Frontal cortex (tissue), 4 donors: ENCODE results near the gene TLK1. TPM values are rescaled to one million over a fixed set of nuclear protein-coding genes. Genes with fewer than 3 reads are reported as not detected.
"Not testable (repeated sequence)": the region's sequence is repeated elsewhere in the genome, so short reads cannot be mapped to it uniquely, and the experiment has no call there.

ENCODE experiments used
- DNase-seq, 2 donors: peaks; one replicate each; pipeline ENCODE4 v3.0.0; 2012; ENCODE audit warnings: low spot score in 2 of 2
- FAIRE-seq: peaks from 2 replicates; lab custom pipeline; 2012; peaks lifted over from hg19 to GRCh38; lab: Jason Lieb, UNC
- total RNA-seq: library from RNA; depleted of rRNA; stranded (reverse); fragments of >200 nt; gene quantifications from one replicate; pipeline ENCODE4 v1.2.3, GENCODE V29; 2014
- donor health status: control.
- donor health status: control.
- donor health status: control.

Gene TLK1
- total RNA-seq, 1 donor from 2014 or later: 13.5 TPM

DNA sequence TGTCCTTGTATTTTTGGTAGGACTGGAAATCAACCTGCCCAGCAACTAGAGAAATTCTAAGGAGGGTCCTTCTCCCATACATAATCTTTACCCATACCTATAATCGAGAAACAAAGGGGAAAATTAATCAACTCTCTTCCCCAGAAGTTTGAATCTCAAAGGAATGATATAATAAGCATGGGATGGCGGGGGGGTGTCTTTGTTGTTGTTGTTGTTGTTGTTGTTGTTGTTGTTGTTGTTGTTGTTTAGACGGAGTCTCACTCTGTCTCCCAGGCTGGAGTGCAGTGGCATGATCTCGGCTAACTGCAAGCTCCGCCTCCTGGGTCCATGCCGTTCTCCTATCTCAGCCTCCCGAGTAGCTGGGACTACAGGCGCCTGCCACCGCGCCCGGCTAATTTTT lies 69.2 kb downstream of the TLK1 start:
- FAIRE-seq, DNase-seq: not testable (repeated sequence)

DNA sequence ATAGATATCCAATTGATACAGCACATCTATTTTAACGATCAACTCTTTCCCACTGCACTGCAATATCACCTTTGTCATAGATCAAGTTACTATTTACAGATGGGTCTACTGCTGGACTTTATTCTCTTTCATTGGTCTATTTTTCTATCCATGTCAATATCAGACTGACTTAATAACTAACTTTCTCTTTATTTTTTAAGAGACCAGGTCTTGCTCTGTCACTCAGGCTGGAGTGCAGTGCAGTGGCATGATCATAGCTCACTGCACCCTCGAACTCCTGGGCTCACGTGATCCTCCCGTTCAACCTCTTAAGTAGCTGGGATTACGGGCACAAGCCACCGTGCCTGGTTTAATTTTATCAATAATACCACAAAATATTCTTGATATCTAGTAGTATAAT lies 71.2 kb downstream of the TLK1 start:
- no peak for FAIRE-seq
- no peak for DNase-seq

DNA sequence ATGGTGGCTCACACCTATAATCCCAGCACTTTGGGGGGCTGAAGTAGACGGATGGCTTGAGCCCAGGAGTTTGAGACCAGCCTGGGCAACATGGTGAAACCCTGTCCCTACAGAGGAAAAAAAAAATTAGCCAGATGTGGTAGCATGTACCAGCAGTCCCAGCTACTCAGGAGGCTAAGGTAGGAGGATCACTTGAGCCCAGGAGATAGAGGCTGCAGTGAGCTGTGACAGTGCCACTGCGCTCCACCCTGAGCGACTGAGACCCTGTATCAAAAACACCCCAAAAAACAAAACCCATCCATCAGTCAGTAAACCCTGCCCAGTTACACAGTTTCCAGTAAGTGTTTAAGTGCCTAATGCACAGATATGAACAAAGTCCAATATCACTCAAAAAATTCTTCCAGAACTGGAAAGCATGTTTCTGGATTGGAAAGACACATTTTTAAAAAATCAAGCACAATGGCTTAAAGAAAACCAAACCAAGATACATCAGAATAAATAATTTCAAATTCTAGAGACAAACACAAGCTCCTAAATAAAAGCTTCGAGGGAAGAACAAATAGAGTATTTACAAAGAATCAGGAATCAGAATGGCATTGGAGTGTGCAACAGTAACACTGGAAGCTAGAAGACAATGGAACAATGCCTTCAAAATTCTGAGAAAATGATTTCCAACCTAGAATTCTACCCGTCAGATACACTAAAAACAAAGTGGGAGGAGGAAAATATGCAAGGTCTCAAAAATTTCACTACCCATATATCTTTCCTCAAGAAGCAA lies 72.4 kb downstream of the TLK1 start:
- DNase-seq (no peak), FAIRE-seq (no peak)

DNA sequence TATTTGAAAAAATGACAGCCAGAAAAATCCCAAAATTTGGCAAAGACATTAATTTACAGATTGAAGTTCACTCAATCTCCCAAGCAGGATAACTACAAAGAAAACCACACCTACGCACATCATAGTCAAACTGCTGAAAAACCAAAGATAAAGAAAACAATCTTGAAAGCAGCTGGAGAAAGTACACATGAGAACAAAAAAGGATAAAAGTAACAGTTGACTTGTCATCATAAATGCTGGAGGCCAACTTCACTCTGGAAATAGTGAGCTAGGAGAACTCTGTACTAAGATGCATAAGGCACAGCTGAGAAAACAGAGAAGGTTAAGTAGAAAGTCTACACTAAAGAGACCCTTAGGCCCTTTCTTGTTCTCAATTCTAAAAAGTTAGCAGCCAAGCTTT lies 73.1 kb downstream of the TLK1 start:
- FAIRE-seq (no peak), DNase-seq (no peak)

DNA sequence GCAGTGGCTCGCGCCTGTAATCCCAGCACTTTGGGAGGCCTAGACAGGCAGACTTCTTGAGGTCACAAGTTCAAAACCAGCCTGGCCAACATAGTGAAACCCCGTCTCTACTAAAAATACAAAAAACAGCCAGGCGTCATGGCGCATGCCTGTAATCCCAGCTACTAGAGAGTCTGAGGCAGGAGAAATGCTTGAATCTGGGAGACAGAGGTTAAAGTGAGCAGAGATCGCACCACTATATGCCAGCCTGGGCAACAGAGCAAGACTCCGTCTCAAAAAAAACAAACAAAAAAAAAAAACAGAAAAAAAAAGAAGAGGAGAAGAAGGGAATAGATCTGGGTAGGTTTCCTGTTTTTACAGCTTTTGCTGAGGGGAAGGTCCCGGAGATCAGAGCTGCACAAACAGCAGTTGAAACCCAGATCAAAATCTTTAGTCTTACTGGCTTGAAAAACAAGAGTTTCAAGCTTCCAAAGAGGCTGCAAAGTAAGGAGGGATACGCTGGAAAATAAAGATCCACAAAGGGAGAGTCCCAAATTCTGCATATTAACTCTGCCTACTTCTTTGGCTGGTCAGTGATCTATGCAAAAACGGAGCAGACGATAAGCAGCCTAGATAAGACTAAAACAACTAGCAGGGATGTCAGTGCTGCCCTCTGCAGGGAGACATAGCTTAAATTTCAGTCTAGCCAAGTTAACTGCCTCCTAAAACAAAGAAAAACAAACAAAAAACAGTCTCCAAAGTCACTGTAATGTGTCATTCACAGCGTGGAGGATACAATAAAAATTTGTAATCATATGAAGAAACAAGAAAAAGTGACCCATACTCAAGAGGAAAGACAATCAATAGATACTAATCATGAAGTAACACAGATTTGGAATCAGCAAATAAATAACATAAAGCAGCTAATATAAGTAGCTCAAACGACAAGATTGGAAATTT lies 74.1 kb downstream of the TLK1 start:
- DNase-seq: peak; percentile 2 to 14
- no peak for FAIRE-seq

DNA sequence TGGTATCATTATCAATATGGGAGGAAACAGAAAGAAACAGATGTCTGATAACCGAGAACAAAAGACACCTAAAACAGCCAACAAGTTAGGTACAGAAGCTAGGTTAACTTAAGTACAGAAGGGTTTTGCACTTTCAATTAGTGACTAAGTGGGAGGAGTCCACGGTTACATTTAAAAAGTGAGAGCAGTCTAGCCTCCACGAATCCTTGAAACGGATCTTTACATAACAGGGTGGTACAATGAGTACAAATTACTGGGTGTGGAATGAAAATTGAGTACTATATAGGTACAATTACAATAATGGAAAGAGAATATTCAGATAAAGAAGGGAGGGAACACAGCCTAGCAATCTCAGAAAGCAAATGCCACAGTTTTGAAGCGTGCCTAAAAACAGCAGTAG lies 76.6 kb downstream of the TLK1 start:
- DNase-seq: no peak
- no peak for FAIRE-seq

DNA sequence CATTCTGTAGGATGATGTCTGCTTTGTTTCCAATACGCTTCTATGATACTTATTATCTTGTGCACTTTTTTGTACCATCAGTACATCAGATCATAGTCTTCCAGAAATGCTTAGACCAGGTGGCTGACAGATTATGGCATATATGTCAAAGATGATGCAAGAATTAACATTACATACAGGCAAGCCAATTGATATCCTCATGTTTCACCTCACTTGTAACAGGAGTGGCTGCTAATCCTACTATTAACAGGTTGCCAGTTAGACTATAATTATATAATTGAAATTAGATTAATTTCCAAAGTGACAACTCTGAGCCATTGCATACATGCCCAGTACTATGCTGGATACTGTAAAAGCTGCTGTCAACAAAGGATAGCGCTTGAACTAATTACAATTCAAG lies 77.2 kb downstream of the TLK1 start:
- DNase-seq: no peak
- FAIRE-seq: no peak

DNA sequence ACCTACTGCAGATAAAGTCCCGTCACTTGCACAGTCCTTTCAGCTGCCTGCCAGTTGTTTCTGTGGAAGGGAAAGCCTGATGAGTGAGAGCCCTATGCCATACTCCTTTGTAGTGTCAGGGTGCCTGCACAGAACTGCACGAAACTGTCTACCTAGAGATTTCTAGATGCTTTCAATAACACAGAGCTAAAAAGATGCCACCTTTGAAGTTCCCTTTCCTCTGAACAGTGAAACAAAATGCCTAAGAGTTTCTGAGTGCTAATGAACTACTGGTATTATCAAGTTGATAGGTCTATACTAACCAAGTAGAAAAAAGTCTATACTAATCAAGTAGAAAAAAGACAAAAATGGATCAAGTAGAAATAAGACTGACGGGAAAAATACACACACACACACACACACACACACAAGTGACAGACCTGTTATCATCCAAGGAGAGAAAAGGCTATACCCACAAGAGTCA lies 79.0 kb downstream of the TLK1 start:
- DNase-seq (no peak), FAIRE-seq (no peak)

DNA sequence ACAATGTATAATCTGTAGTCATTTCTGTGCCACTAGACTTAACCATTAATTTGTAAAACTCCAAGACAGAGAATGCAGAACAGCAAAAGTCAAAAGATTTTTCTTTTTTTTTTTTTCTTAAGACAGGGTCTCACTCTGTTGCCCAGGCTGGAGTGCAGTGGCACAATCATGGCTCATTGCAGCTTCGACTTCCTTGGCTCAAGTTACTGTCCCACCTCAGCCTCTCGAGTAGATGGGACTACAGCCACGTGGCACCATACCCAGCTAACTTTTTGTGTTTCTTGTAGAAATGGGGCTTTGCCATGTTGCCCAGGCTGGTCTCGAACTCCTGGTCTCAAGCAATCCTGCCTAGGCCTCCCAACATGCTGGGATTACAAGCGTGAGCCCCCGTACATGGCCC lies 80.1 kb downstream of the TLK1 start:
- no peak for DNase-seq
- no peak for FAIRE-seq

DNA sequence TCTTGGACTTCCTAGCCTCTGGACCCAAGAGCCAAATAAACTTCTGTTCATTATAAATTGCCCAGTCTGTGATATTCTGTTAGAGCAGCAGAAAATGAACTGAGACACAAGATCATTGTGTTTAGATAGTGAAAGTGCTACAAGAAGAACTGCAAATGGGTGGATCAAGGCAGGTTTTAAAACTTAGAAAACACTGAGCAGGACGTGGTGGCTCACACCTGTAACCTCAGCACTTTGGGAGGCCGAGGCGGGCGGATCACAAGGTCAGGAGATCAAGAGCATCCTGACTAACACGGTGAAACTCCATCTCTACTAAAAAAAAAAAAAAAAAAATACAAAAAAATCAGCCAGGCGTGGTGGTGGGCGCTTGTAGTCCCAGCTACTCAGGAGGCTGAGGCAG lies 84.3 kb downstream of the TLK1 start:
- not testable (repeated sequence) for DNase-seq, FAIRE-seq

DNA sequence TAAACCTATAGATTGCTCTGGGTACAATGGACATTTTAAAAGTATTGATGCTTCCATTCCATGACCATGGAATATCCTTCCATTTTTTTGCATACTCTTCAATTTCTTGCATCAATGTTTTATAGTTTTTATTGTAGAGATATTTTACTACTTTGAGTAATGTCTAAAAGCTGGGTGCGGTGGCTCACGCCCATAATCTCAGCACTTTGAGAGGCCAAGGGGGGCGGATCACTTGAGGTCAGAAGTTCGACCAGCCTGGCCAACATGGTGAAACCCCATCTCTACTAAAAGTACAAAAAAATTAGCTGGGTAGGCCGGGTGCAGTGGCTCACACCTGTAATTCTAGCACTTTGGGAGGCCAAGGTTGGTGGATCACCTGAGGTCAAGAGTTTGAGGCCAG lies 88.5 kb downstream of the TLK1 start:
- FAIRE-seq (no peak), DNase-seq (no peak)

DNA sequence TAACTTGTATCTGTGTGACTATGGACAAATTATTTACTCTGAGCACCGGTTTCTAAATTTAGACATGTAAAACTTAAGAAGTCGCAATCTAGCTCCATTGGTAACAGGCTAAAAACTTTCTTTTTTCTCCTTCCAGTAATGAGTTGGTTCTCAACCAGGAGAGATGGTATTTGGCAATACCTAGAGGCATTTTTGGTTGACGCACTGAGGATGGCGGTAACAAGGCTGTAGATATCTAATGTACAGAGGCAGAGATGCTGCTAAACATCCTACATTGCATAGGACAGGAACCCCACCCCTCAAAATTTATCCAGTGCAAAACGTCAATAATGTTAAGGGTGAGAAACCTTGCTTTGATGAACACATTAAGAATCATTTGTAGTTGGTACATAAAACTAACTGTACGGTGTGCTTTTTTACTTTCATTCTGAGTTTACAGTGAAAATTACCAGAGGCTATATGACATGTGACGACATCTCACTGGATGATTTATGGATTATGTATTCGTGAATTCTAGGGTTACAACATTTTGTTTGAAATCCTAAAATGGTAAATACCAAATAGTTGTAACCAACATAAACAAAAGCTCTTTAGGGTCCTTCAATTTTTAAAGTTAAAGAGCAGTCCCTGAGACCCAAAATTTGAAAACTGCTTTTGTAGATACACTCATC lies 91.3 kb downstream of the TLK1 start:
- FAIRE-seq: no peak

DNA sequence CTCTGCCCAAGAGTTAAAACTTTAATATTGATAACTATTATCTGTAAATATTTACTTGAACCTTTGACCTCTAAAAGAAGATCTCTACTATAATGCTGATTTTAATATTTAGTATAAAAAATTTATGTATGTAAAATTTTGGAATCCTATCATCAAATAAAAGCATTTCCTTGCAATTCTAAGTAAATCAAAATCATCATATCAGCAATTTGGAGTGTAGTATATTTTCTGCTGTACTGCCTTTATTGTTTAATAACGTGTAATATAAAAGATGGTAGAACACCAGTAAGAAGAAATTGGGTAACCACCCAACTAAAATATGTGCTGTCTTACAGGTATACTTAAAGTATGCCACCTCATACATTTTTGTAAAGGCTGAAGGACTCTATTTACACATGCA lies 94.6 kb downstream of the TLK1 start:
- DNase-seq (no peak), FAIRE-seq (no peak)

More for the DNA sequence above, 91.3 kb downstream of the TLK1 start:
- DNase-seq: no peak

DNA sequence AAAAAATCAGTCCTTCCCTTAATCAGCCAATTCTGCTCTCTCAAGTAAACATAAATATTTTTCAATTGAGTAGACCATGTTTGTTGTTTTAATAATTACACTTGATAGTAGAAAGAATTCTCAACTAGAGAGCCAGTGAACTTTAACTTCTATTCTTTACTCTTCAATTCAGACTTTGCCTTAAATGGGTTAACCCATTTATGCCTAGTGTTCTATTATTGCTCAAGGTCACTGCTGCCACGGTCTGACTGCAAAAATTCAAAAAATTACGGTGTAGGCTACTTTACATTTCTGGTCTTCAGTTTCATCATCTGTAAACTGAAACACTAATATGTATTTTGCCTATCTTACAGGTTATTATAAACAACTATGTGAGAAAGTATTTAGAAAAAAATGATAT lies 103.1 kb downstream of the TLK1 start:
- DNase-seq (no peak), FAIRE-seq (no peak)

DNA sequence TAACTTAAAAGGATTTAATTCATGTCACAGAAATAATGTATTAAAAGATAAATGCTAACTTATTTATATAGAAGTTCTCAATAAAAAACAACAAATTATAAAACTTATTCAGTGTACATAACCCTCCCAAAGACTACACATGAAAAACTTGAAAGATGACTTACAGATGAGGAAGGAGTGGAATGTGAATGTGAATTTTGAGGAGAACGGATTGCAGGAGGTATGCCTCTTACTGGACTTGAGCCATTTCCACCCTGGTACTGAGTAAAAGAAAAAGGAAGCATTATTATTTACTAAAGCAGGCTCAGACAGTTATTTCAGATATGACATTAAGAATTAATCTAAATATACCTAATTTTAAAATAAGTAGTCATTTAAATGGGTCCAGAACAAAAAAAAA lies 104.4 kb downstream of the TLK1 start:
- no peak for FAIRE-seq
- DNase-seq: no peak

DNA sequence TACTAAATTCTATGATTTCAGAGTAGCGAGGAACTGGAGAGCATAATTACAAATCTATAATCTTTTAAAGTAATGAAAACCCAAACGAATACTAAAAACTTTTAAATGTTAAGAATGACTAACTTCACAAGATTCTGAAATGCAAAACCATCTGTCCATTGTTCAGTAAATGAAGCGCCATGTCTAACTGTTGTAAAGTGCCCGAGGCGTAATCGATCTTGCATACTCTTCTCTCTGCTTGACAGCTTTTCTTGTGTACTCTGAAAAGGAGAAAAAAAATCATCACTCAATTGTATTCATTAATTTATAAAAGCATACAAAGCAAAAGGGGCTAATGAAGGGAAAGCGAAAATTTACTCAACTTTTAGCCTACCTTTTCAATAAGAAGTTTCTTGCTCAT lies 111.0 kb downstream of the TLK1 start:
- FAIRE-seq (no peak), DNase-seq (no peak)

DNA sequence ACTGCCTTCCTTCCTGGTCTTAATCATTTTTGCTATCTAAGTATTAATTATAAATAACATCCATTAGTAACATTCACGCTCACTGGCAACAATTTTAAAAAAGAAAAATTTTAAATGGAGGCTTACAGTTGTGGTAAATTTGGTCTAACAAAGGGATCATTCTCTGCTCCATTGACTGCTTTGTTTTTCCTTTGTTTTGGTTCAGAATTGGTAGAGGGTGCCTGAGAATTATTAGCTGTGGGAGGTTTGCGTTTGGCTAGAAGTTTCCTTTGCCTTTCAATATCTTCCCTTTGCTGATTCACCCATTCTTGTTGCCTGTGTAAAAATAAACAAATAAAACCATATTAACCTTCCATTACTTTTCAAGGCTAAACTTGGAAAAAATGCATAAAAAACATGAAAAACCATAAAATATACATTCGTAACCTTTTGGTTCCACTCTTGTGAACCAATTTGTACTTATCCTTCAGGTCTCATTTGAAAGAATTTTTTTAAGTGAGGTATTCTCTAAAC lies 114.6 kb downstream of the TLK1 start:
- no peak for FAIRE-seq
- no peak for DNase-seq

DNA sequence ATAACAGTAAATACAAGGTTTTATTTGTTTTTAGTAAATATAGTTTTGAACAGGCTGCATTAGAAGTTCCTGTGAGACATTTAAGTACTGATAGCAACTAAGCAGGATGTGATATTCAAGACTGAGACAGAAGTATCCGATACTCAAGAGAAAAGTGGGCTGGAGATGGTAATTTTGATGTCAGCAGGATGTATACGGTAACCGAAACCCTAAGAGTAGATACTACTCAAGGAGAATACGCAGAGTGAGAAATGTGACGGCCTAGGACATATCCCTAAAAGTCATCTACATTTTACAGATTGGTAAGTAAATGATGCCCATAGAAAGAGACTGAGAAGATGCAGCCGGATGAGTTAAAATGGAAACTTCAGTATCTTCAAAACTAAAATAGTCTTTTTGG lies 116.3 kb downstream of the TLK1 start:
- DNase-seq (no peak), FAIRE-seq (no peak)

DNA sequence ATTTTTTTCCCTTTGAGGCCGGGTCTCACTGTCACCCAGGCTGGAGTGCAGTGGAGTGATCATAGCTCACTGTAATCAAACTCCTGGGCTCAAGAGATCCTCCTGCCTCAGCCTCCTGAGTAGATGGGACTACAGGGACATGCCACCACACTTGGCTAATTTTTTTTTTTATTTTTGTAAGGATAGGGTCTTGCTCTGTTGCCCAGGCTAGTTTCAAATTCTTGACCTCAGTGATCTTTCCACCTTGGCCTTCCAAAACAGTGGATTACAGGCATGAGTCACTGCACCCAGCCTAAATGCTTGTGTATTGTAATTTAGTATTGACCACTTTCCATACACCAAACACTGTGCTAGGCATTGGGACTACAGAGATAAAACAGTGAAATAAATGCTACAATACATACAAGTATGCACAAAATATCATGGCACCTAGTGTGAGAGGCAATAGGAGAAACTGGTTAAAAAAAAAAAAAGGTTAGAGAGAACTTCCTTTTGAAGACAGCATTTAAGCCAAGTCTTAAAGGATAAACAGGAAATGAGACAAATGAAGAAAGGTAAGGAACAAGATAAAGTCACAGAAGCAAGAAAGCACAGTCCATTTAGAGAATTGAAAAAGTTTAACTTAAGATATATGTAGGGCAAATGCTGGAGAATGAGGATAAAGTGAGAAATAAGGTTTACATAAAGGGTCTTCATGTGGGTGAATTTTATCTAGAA lies 118.3 kb downstream of the TLK1 start:
- FAIRE-seq (no peak), DNase-seq (no peak)

DNA sequence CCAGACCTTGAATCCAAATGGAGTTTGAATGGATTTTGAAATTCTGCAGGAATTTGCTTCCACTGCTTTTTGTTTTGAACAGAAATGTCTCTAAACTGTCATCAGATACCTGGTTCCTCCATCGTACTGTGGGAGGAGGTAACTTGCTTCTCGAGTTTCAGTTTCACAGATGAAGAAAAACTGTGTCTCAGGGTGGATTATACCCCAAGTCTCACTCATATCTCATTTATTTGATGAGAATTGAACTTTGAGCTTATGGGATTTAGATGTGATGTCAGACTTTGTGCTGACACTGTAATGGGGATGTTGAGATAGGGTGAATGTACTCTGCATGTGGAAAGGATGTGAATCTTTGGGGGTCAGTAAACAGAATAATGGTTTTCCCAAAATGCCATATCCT lies 124.2 kb downstream of the TLK1 start:
- FAIRE-seq (no peak), DNase-seq (no peak)
